Uterus (tissue), 4 donors: ENCODE results near the gene CACNA1B. TPM values are rescaled to one million over a fixed set of nuclear protein-coding genes. Genes with fewer than 3 reads are reported as not detected.

Experiments
- DNase-seq, 2 donors: peaks; one replicate each; pipeline ENCODE4 v3.0.0-alpha.2; 2019 to 2020
- H3K27ac ChIP-seq, 2 donors: fragments of 200-600 bp; sonication (generic); 1 replicate in 1 of 2; 2 replicates in 1 of 2; pipeline ENCODE4 v1.5.1; 2016 to 2018
- H3K27me3 ChIP-seq, 2 donors: fragments of 200-600 bp; sonication (generic); one replicate each; pipeline ENCODE4 v1.5.1; 2018 to 2019; ENCODE audit warnings: control low read depth in 1 of 2
- H3K36me3 ChIP-seq, 2 donors: fragments of 200-600 bp; sonication (generic); one replicate each; pipeline ENCODE4 v1.5.1; 2019; ENCODE audit warnings: control low read depth in 1 of 2
- H3K4me1 ChIP-seq, 2 donors: fragments of 200-600 bp; sonication (generic); one replicate each; pipeline ENCODE4 v1.5.1; 2018 to 2019; ENCODE audit warnings: control low read depth in 1 of 2
- H3K4me3 ChIP-seq, 2 donors: fragments of 200-600 bp; sonication (generic); 1 replicate in 1 of 2; 2 replicates in 1 of 2; pipeline ENCODE4 v1.5.1; 2018 to 2019; ENCODE audit warnings: mild to moderate bottlenecking in 1 of 2
- H3K9me3 ChIP-seq, 2 donors: fragments of 200-600 bp; sonication (generic); one replicate each; pipeline ENCODE4 v1.5.1; 2019; ENCODE audit warnings: control low read depth in 1 of 2
- CTCF ChIP-seq, 4 experiments: fragments of 200-600 bp in 2 of 4; fragments of 450-650 bp in 2 of 4; sonication (generic) in 2 of 4; IDR thresholded peaks; one replicate each; pipeline ENCODE4 v1.5.1; 2016 to 2019; ENCODE audit warnings: antibody characterized with exemption in 4 of 4, mild to moderate bottlenecking in 2 of 4, moderate library complexity in 1 of 4
- POLR2A ChIP-seq, 2 donors: fragments of 450-650 bp; IDR thresholded peaks; one replicate each; pipeline ENCODE4 v1.6.1; 2016; ENCODE audit warnings: antibody characterized with exemption in 2 of 2, mild to moderate bottlenecking in 1 of 2, moderate library complexity in 1 of 2
- intact Hi-C: fragments of 100-400 bp; cut with DNase I; formaldehyde crosslinking; loops from one replicate; pipeline ENCODE4 v1.15.1; 2023; ENCODE audit warnings: low total_unique reads
- total RNA-seq, 4 donors: library from RNA; depleted of rRNA in 3 of 4; stranded (reverse); fragments of >200 nt in 3 of 4; gene quantifications; one replicate each; pipeline versions ENCODE4 v1.1.0 to v1.2.4, GENCODE V29; 2014 to 2023
- donor health status: DM: yes; HTN: yes; CAD: no.

CACNA1B gene
- total RNA-seq, 4 donors from 2014 or later, result 0.12 to 0.97 TPM; not detected in 2

GRCh38 chr9:138049779-138050471 is 172.3 kb downstream of the CACNA1B start:
- no peak overlapping the region for H3K4me3 ChIP-seq
- DNase-seq, result no peak
- intact Hi-C loops, result no loop called here
- no peaks in the 10 kb centered on the region for H3K4me1 ChIP-seq
- H3K27me3 ChIP-seq, result no peaks in the 10 kb centered on the region
- H3K9me3 ChIP-seq, result no peaks in the 10 kb centered on the region
- TF ChIP-seq POLR2A (IDR thresholded peaks at IDR 0.05) (no peak), CTCF (IDR thresholded peaks at IDR 0.05) (no peak)
- H3K36me3 ChIP-seq, result no peaks in the 10 kb centered on the region
- no peak overlapping the region for H3K27ac ChIP-seq

DNA sequence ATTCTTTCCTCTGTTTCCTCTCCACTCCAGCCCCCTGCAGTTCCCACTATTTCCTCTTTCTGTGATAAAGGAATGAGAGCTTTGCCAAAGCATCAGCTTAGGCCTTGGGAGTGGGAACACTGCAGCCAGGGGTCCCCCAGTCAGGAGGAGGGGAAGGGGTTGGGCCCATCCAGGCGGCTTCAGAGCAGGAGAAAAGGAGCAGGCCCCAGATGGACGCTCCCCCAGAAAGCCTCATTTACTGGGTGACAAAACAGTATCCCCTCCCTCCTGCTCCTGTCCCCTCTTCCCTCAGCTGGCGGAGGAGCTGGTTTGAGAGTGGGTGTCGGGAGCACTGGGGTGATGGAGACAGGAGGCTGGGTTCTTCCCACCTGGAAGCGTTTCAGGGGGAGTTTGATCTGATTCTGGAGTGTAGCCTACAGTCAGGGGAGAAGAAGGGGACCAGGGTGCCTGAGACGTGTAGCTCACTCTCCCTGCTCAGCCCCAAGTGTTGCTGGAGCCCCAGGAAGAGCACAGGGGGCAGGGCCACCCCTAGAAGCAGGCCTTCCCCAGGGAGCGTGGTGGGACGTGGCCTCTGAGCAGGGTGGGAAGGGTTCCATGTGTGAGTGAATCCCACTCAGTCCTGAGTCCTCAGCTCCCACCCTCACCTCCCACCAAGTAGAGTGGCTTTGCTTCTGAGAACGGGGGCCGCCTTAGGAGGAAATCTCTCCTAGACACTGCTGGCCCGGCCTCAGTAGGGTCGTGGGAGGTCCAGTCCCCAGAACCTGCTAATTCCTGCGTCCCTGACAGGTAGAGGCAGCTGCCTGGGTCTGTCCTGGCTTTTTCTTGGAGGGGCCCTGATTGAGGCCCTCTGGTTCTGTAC is 173.1 kb downstream of the CACNA1B start:
- DNase-seq, result no peak
- Histone ChIP-seq H3K4me3 (no peak overlapping the region), H3K27ac (no peak overlapping the region), H3K4me1 (no peaks in the 10 kb centered on the region), H3K36me3 (no peaks in the 10 kb centered on the region), H3K27me3 (no peaks in the 10 kb centered on the region), H3K9me3 (no peaks in the 10 kb centered on the region)
- no peak for TF ChIP-seq CTCF (IDR thresholded peaks at IDR 0.05)
- TF ChIP-seq POLR2A (IDR thresholded peaks at IDR 0.05), result no peak
- intact Hi-C loops, result no loop called here

- Histone ChIP-seq H3K4me3 (no peak overlapping the region), H3K36me3 (no peaks in the 10 kb centered on the region), H3K27me3 (no peaks in the 10 kb centered on the region), H3K4me1 (no peaks in the 10 kb centered on the region), H3K9me3 (no peaks in the 10 kb centered on the region), H3K27ac (no peak overlapping the region)
- TF ChIP-seq CTCF (IDR thresholded peaks at IDR 0.05) (no peak), POLR2A (IDR thresholded peaks at IDR 0.05) (no peak)
- intact Hi-C loops, result no loop called here
- DNase-seq, result no peak
Observed at GRCh38 chr9:138051586-138052321, 174.2 kb downstream of the CACNA1B start.

GRCh38 chr9:138052322-138052615 is 174.7 kb downstream of the CACNA1B start:
- H3K27me3 ChIP-seq, result no peaks in the 10 kb centered on the region
- no peaks in the 10 kb centered on the region for H3K4me1 ChIP-seq
- TF ChIP-seq CTCF (IDR thresholded peaks at IDR 0.05) (no peak), POLR2A (IDR thresholded peaks at IDR 0.05) (no peak)
- no peak for DNase-seq
- no peaks in the 10 kb centered on the region for H3K36me3 ChIP-seq
- H3K4me3 ChIP-seq, result no peak overlapping the region
- H3K9me3 ChIP-seq, result no peaks in the 10 kb centered on the region
- H3K27ac ChIP-seq, result no peak overlapping the region
- intact Hi-C loops, result no loop called here
